Measurements from ENCODE around the gene FOXL3. TPM values are rescaled to one million over a fixed set of nuclear protein-coding genes. Genes with fewer than 3 reads are reported as not detected.

The FOXL3 gene
- total RNA-seq, 1 experiment from 2014 or later: not detected

DNA sequence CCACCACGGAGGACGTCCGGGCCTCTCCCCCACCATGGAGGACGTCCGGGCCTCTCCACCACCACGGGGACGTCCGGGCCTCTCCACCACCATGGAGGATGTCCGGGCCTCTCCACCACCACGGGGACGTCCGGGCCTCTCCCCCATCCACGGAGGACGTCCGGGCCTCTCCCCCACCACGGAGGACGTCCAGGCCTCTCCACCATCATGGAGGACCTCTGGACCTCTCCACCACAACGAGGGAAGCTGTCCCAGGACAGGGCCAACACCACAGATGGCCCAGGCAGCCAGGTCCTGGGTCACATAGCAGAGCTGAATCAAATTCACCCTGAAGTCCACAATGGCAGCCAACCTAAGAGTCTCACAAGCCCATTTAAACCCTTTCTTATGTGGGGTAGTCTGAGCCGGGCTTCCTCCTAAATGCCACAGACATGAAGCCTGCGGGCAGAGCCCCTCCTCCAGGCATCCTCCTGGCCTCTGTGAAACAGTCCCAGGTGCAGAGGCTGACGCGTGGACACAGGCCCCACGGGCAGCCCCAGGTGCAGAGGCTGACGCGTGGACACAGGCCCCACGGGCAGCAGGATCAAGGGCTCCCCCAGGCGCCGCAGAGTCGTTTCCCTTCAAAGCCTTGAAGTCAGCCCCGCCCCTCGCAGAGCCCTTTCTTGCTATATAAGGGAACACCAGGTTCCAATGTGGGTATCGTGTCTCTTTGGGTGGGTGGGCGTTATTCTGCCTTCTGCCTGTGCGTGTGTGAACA is 47.0 kb downstream of the FOXL3 start:
- DNase-seq (ENCODE audit: low spot score): no peak
- BruUV-seq (replicated peaks): no TSS peak
- ChIA-PET CTCF (no interaction called here), POLR2A (ENCODE audit: low non-redundant PET) (no interaction called here)
- intact Hi-C loops (cut with micrococcal nuclease; ENCODE audit: unreplicated experiment): loop anchor here (10.0 kb wide), 1 partner anchor 188 kb away; no protein-coding TSS in a partner anchor
- Histone ChIP-seq H3K4me3 (ENCODE audit: low read depth, low read length, poor library complexity, severe bottlenecking) (no peak overlapping the region), H3K36me3 (ENCODE audit: insufficient read depth, low read length, poor library complexity, severe bottlenecking) (no peaks in the 10 kb centered on the region), H3K9me3 (ENCODE audit: low read depth, low read length, poor library complexity, severe bottlenecking) (no peaks in the 10 kb centered on the region), H3K27me3 (replicated peaks; ENCODE audit: insufficient read depth, low read depth, low read length, poor library complexity) (no peaks in the 10 kb centered on the region), H3K4me1 (ENCODE audit: insufficient read depth, low read length, poor library complexity, severe bottlenecking) (peaks cover 6% of the 10 kb centered on the region), H3K27ac (ENCODE audit: low read depth, low read length, poor library complexity, severe bottlenecking) (no peak overlapping the region)
- no peak for TF ChIP-seq EZH2 (IDR thresholded peaks at IDR 0.05; ENCODE audit: borderline replicate concordance, low read depth, low read length, poor library complexity, severe bottlenecking)
- TF ChIP-seq, protein P1, sequence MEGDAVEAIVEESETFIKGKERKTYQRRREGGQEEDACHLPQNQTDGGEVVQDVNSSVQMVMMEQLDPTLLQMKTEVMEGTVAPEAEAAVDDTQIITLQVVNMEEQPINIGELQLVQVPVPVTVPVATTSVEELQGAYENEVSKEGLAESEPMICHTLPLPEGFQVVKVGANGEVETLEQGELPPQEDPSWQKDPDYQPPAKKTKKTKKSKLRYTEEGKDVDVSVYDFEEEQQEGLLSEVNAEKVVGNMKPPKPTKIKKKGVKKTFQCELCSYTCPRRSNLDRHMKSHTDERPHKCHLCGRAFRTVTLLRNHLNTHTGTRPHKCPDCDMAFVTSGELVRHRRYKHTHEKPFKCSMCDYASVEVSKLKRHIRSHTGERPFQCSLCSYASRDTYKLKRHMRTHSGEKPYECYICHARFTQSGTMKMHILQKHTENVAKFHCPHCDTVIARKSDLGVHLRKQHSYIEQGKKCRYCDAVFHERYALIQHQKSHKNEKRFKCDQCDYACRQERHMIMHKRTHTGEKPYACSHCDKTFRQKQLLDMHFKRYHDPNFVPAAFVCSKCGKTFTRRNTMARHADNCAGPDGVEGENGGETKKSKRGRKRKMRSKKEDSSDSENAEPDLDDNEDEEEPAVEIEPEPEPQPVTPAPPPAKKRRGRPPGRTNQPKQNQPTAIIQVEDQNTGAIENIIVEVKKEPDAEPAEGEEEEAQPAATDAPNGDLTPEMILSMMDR (conservative IDR thresholded peaks at IDR 0.05; ENCODE audit: low read depth, low read length): no peak

- Histone ChIP-seq H3K36me3 (ENCODE audit: insufficient read depth, low read length, poor library complexity, severe bottlenecking) (no peaks in the 10 kb centered on the region), H3K27ac (ENCODE audit: low read depth, low read length, poor library complexity, severe bottlenecking) (no peak overlapping the region), H3K4me1 (ENCODE audit: insufficient read depth, low read length, poor library complexity, severe bottlenecking) (peaks cover 6% of the 10 kb centered on the region), H3K27me3 (replicated peaks; ENCODE audit: insufficient read depth, low read depth, low read length, poor library complexity) (no peaks in the 10 kb centered on the region), H3K4me3 (ENCODE audit: low read depth, low read length, poor library complexity, severe bottlenecking) (no peak overlapping the region), H3K9me3 (ENCODE audit: low read depth, low read length, poor library complexity, severe bottlenecking) (no peaks in the 10 kb centered on the region)
- ChIA-PET CTCF (no interaction called here), POLR2A (ENCODE audit: low non-redundant PET) (no interaction called here)
- intact Hi-C loops (cut with micrococcal nuclease; ENCODE audit: unreplicated experiment): loop anchor here (10.0 kb wide), 1 partner anchor 187 kb away; no protein-coding TSS in a partner anchor
- DNase-seq (ENCODE audit: low spot score): no peak
- no TSS peak for BruUV-seq (replicated peaks)
- TF ChIP-seq EZH2 (IDR thresholded peaks at IDR 0.05; ENCODE audit: borderline replicate concordance, low read depth, low read length, poor library complexity, severe bottlenecking): no peak
- TF ChIP-seq, protein P1 (conservative IDR thresholded peaks at IDR 0.05; ENCODE audit: low read depth, low read length): no peak
Measured at GRCh38 chr7:337567-337951, 47.6 kb downstream of the FOXL3 start.

- Histone ChIP-seq H3K4me3 (ENCODE audit: low read depth, low read length, poor library complexity, severe bottlenecking) (no peak overlapping the region), H3K27ac (ENCODE audit: low read depth, low read length, poor library complexity, severe bottlenecking) (no peak overlapping the region), H3K4me1 (ENCODE audit: insufficient read depth, low read length, poor library complexity, severe bottlenecking) (no peaks in the 10 kb centered on the region), H3K9me3 (ENCODE audit: low read depth, low read length, poor library complexity, severe bottlenecking) (no peaks in the 10 kb centered on the region), H3K27me3 (replicated peaks; ENCODE audit: insufficient read depth, low read depth, low read length, poor library complexity) (no peaks in the 10 kb centered on the region), H3K36me3 (ENCODE audit: insufficient read depth, low read length, poor library complexity, severe bottlenecking) (no peaks in the 10 kb centered on the region)
- intact Hi-C loops (cut with micrococcal nuclease; ENCODE audit: unreplicated experiment): loop anchor here (10.0 kb wide), 1 partner anchor 186 kb away; no protein-coding TSS in a partner anchor
- BruUV-seq (replicated peaks): no TSS peak
- ChIA-PET POLR2A (ENCODE audit: low non-redundant PET) (no interaction called here), CTCF (no interaction called here)
- TF ChIP-seq EZH2 (IDR thresholded peaks at IDR 0.05; ENCODE audit: borderline replicate concordance, low read depth, low read length, poor library complexity, severe bottlenecking): no peak
- TF ChIP-seq, protein P1 (conservative IDR thresholded peaks at IDR 0.05; ENCODE audit: low read depth, low read length): no peak
- no peak for DNase-seq (ENCODE audit: low spot score)
Measured at GRCh38 chr7:338295-339061, 48.5 kb downstream of the FOXL3 start.

All from A673 (cell line).